RPMI8226 (cell line): ENCODE data around the gene ZNF652.
"Not testable (repeated sequence)": the region's sequence is repeated elsewhere in the genome, so short reads cannot be mapped to it uniquely, and the experiment has no call there.

Source experiments
- DNase-seq: peaks from one replicate; pipeline ENCODE4 v3.0.0-alpha.2; 2015

Gene ZNF652

DNA sequence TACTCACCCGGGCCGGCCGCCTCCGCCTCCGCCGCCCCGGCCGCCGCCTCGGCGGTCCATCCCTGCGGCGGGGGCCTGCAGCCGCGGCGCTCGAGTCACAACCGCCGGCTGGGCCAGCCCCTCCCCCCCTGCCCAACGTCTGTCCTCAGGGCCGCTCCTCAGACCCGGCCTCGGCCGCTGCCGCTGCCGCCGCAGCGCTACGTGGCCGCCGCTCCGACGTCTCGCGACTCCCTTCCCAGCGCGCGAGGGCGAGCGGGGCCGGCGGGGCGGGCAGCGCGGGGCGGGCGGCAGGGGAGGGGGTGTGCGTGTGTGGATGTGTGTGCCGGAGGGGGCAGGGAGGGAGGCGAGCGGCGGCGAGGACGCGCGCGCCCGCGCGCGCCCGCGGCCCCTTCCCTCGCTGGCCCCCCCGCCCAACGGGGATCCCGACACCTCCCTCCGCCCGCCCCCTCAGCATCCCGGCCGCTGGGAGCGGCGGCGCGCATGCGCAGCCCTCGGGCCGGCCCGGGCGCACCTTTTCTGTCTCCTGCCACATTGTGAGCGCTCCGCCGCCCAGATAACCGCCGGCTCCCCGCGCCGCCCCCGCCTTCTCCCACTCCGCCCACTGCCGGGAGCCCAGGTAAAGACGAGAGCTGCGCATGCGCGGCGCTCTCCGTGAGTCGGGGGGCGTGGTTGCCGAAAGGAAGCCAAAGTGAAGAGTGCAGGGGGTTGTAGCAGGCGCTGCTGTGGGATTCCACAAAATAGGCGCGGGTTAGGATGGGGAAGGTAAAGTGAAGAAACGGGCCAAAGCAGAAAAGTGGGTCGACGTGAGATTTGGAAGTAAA is at the start of gene ZNF652:
ZNF652 (minus strand) TSS at position 349 of the 821 bp plus-strand sequence. CDS start 44,525 bp downstream, outside the sequence.
- DNase-seq, result peak; percentile 98

DNA sequence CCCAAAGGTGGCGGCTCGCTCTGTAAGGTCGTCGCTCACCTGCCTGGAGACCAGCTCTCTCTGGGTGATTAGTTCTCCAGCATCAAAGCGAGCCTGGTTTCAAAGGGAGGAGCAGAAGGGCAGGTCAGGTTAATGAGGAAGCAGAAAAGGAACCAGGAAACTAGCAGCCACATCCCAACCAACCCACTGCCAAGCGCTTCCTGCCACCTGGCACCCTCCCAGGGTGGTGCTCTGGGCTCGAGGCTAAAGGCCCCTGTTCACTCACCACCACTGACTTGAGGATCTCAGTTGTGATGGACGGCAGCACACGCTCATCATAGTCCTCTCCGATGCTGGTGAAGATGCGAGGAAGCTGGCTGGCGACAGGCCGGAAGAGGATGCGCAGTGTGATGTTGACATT is 47.0 kb upstream of the ZNF652 start:
- DNase-seq, result no peak

DNA sequence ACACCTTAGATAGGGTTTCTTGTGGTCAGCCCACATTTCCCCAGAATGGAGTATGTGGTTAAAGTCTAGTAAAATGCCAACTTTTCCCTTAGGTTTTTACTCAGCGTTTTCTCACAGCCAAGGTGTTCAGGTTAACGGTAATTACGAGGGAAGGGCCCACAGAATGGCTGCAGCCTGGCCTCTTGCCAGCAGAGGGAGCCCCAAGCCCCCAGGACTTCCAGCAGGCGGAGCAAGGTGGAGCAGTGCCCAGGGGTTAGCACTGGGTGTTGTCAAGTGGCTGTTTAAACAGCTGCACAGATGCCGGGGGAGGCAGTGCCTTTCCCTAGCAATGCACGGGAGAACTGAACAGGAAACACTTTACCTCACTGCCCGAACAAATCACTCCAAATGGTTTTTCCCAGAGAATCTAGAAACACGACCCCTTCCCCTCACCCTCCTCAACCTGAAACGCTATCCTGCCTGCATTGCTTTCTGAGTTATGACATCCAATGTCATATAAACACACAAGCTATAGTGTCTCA is 46.0 kb upstream of the ZNF652 start:
- DNase-seq, result peak; percentile 84

DNA sequence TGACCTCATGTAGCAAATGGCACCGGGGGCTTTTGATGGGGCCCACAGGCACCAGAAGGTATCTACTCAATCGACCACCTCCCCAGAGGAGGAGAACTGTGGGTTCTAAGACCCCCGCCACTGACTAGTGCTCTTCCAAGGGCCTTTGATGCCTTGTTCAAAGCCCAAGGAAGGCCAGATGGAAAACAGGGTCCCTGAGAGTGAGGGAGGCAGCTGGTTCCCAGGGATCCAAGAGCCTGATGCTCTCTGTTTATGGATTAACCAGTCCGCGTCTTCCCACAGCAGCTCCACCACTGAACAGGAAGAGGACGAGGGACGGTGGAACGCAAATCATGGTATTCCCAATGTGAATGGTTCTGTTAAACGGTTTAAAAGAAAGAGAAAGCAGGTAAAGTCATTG is 45.0 kb upstream of the ZNF652 start:
- no peak for DNase-seq

DNA sequence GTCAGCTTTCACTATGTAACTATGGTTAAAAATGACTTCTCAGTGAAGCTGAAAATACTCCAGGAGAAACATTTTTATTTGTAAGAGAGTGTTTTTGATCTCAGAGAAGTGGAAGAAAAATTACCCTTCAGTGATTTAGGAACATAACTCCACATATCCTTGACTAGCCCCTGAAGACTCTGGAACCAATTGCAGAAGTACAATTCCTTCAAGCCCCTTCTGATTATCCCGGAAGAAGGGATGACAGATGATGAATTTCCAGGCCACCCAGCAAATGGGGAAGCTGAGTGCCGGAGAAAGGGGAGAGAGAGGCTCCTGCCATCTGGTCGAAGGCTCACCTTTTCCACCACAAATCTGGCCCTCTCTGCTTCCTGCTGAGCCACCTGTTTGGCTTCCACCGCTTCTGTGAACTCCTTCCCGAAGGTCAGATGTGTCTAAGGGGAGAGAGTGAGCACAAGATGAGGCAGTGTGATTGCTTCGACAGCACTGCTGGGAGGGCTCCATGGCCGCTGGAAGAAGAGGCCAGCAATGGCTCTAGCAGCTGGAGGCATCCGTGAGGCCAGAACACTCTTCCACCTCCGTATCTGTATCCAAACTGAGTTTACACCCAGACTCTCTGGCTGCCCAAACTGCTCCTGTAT is 44.5 kb upstream of the ZNF652 start:
- no peak for DNase-seq

DNA sequence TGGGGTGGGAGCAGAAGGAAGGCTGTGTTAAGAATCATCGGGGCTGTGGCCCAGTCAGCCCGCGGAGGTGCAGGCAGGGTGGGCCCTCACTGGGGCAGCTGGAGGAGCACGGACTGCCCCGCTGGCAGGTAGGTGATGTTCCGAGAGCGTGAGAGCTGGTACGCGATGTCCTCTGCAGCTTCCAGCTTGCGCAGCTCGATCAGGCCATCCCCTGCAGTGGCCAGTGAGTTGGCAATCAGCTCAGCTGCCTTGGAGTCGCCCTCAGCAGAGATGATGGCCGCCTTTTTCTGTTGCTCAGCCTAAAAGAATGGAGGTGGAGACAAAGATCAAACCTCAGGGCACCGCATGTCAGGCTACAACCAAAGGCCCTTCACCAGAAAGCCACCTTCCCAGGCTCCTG is 42.9 kb upstream of the ZNF652 start:
- no peak for DNase-seq

DNA sequence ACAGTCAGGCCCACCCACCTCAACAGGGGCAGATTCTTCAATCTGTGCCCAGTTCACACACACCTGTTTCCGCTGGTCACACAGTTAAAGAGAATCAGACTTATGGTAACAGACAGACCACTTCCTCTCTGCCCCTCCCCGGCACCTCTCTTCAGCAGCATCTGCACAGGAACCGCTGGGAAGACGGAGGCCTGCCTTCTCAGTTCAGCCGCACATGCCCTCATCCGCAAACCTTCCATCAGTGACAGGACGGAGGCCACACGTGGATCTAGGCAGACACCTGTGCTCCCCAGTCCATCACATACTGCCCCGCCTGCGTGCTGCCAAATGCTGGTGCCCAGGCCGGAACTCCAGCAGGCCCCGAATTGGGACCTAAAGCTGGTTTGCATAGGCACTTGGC is 42.3 kb upstream of the ZNF652 start:
- DNase-seq, result no peak

DNA sequence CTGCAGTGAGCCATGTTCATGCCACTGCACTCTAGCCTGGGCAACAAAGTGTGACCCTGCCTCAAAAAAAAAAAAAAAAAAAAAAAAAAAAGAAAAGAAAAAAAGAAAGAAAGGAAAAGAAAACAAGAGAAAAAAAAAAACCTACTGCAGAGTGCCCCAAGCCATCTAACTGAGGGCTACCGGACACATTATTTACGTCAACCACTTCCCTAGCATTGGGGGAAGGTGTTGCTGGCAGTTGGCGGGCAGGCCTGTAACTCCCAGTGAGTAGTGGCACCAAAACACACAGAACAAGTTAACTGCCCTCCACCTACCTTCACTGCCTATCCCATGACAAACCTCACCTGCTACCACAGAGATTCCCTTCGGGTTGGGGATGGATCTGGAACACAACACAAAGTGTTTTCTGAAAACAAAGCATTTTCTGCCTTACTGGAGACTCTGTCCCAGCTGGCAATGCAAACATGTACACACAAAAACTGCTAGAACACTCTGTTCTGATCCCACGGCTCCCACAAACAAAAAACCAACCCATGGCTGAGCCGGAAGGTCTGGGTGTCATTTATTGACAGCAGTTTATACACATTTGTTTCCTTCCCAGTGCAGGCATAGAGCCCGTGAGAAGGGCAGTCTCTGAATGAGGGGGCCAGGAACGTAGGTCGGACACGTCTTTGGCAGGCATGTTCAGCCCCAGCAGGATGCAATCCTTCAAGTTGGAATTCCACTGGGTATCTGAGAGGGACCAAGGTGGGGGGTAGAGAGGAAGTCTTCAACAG is 41.7 kb upstream of the ZNF652 start:
- no peak for DNase-seq

DNA sequence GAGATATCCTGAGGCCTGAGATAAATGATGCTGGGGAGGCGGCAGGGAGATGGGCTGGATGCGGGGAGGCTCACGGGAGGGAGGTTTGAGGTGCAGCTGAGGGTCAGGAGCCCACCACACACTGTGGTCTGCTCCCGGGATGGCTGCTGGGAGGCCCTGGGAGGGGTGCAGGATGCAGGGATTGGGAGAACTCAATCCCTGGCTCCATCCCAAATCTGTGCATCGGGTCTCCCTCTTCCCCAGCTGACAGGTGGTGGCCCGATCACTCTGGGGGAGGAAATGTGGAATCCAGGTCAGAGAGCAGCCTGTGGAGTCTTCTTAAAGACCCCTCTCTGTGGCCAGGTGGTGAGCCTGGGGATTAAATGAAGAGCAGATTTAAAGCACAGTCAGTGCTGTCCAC is 40.7 kb upstream of the ZNF652 start:
- no peak for DNase-seq

DNA sequence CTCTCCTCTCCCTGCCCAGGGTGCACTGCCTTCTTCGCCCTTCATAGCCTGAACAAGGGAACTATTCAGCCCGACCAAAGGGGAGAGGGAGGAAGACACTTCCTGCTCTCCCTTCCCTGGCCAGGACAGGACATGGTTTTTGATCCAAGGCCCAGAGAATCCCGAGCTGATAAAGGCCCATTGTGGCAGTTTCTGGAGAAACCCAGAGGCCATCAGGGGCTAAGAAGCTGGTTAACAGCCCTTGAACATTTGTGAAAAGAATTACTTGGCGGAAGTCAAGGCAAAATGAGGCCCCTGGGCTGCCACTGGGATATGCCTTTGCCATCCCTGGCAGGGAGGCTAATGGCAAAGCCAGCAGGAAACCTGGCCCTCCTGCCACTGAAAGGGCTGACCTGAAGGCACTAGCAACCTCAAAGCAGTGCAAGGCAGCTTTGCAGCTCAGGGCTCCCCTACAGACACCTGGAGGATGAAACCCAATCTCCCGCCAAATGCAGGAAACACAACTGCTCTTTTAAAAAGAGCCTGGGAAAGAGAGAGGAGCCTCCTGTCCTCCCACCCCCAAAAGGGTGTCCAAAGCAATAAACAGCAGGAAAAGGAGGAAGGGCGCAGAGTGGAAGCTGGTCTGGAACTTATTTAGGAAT is 40.0 kb upstream of the ZNF652 start:
- DNase-seq, result no peak

DNA sequence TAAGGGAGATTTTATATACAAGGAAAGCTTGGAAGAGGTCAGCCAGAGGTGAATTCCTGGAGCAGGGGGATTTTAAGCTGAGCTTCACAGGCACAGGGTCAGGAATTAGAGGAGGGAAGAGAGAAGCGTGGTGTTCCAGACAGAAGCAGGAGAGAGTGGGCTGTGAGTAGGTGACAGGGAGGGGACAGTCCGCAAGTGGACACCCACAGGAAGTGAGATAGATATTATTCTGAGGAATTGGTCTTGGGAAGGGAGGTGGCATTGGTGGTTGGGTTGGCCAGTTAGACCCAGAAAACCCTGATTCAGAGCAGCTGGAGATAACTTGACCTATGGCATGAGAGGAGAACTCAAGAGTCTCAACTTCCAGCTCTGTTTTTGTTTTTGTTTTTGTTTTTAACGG is 37.9 kb upstream of the ZNF652 start:
- no peak for DNase-seq

DNA sequence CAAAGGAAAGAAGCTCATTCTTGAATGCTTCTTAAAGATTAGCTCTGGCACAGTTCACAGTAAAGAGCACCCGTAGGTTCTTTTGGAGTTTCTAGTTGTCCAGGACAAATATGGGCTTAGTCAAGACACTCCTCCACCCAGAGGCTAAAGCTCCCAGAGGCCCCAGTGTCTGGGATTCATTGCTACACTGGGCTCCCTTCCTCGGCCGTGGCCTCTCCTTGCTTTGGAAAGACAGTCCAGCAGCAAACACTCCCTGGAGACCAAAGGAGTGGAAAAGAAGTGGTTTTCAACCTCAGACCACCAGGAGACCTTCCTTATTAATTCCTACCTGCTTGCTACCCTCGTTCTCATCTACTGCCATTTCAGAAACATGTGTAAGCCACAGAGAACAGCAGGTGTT is 35.5 kb upstream of the ZNF652 start:
- no peak for DNase-seq

DNA sequence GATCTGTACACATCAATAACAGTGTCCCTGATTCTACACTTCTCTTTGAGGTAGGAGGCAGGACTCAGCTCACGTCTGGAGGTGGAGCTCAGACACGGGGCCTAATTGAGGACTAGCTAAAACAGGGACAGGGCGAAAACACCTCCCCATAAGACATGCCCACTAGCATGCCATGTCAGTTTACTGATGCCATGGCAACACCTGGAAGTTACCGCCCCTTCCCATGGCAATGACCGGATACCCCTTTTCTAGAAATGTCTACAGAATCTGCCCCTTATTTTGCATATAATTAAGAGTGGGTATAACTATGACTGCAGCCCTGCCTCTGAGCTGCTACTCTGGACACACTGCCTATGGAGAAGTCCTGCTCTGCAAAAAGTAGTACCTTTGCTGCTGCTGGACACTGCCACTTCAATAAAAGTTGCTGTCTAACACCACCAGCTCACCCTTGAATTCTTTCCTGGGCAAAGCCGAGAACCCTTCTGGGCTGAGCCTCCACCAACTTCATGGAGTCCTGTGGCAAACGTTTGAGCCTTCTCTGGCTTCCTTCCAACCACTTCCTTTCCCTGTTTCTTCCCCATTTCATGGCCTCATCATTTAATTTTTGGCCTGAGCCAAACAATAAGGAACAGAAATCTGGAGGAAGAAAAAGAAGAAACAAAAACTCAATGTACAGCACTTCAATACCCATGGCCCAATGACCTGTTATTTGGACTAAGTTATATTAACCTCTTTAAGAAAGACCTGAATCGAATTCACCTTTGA is 31.6 kb upstream of the ZNF652 start:
- no peak for DNase-seq

DNA sequence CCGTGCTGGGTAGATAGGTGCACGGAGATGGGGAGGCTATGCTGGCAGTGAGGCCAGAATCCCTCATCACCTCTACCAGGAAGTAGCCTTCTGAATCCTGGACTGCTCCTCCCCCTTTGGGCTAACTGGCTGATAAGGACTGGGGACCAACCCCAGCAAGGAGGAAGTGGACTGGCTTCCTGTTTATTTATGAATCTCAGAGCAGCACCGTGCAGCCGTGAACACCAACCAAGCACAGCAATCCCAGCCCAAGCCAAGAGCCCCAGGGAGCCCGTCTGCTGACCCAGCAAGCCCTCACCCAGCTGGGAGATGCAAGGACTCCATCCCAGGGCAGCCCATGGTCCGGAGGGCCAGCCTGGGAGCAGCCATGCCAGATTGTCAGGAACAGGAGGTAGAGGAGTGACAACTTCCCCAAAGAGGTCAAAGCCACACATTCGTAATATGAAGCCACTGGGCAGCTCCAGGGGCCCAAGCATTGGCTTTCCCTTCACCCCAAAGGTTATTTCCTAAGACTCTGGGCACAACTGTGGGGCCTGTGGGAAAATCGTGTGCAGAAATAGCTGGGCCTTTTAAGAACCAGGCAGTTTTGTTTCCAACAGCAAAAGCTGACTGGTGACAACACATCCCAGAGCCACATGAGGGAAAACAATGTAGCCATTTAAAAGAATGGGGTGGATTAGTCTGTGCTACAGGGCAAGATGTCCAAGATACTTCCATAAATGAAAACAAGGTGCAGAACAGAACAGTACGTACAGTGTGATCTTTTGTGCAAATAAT is 28.7 kb upstream of the ZNF652 start:
- DNase-seq, result no peak

DNA sequence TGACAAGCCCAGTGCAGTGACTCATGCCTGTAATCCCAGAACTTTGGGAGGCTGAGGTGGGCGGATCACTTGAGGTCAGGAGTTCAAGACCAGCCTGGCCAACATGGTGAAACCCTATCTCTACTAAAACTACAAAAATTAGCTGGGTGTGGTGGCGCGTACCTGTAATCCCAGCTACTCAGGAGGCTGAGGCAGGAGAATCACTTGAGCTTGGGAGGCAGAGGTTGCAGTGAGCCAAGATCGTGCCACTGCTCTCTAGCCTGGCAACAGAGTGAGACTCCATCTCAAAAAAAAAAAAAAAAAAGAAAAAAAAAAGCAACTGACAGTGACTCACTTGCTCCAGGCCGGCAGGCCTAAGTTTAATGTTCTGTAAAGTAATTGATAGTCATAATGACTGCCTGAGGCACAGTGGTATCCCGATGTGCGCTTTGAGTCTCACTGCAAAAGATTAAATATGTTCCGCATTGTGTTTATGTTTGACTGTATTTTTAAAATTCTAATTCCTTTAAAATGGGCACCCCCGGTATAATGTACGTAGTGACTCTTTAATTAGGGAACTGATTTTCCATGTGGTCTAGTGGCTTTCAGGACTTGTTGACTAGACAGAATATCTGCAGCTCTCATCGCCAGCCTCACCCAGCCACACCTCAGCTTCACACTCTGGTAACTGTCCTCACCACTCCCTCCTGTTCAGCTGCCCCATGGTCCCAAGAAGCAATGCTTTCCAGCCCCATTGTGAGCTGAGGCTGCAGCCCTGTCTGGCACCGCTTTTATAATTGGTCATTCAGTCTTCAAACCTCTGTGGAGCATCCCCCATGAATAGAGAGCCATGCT is 27.7 kb upstream of the ZNF652 start:
- DNase-seq, result not testable (repeated sequence)

DNA sequence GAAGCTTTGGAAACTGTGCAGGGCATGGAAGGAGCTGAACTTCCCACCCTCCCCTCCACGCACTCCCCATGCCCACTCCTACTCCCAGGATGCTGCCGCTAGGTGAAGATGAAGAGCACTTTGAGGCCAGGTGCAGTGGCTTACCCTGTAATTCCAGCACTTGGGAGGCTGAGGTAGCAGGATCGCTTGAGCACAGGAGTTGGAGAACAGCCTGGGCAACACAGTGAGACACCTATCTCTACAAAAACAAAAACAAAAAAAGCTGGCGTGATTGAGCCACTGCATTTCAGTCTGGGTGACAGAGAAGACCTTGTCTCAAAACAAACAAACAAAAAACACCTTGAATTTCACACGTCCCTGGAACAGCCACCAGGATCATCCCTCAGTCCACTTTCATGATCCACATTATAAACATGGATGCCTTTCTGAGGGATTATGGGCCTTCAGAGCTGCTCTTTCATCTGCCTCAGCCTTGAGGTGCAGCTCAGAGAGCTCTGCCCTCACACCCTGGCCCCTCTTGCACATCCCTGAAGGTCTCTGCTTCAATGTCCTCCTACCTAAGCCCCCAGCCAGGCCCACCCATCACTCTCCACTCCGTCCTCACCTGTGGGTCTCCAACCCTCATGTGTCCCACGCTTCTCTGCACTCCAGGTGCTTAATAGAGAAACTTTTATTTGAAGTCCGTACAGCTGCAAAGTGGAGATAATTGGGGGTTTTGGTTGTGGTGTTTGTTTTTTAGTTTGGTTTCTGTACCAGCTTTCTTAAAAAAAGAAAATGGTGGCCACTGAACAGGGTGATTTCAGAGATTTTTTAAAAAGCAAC is 26.9 kb upstream of the ZNF652 start:
- DNase-seq, result no peak

DNA sequence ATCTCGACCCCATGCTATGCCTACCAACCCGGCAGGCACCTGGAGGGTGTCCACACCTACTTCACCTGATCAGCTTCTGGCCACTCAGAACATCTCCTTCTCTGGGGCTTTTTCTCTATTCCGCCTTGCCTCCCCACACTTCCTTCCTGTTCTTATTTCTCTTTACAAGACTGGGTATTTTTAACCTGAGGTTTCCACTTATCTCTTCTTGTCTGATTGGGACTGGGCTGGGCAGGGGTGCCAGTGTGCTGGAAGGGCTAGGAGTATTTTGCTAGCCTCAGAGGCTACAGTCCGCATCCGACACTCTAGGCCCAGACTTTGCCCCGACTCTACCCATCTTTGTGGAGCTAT is 26.2 kb upstream of the ZNF652 start:
- DNase-seq, result no peak

DNA sequence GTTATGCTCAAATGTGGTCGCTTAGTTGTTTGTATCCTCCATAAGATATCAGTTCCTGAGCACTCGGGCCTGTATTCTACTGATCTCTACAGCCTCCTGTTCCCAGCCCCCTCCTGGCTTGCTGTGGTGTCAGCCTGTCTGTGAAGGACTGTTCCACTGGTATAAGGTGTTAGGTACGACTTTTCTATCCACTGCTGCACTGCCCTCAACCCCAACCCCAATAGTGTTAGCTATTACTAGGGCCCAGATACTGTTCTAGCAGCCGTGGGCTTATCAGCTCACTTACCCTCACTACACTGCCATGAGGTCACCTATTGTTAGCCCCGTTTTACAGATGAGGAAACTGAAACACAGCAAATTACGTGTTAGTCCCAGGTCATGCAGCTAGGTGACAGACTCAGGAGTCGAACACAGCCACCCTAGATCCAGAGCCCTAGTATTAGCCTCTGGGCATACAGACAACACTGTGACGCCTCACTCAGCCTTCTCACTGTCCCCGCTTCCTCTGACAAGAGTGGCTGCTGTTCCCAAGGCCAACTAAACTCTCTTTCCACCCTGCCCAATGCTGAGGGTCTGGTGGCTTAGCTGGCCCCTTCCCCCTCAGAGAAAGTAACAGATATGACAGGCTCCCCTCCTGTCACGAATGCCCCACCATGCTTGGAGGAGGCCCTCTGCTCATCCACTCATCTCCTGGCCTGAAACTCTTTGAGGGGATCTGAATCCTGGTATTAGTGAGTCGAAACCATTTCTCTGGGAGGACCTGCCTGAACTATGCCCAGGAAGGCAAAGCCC is 25.6 kb upstream of the ZNF652 start:
- DNase-seq, result no peak

DNA sequence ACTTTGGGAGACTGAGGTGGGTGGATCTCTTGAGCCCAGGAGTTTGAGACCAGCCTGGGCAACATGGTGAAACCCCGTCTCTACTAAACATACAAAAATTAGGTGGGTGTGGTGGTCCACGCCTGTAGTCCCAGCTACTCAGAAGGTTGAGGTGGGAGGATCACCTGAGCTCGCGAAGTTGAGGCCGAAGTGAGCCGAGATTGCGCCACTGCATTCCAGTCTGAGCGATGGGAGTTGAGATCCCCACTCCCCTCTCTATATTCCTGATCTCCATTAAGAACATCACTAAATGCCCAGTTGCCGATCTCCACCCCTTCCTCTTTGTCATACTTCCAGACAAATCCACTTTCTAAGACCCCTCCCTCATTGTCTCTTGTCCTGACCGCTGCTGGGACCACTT is 24.3 kb upstream of the ZNF652 start:
- no peak for DNase-seq
